GM12878 (cell line): ENCODE results near the gene REEP1. TPM values are rescaled to one million over a fixed set of nuclear protein-coding genes. Genes with fewer than 3 reads are reported as not detected.

Experiments
- ATAC-seq: fragments of 200-7000 bp; cut with Tn5 transposase; 3 replicates; pipeline ENCODE4 v1.9.1; 2020; ENCODE audit warnings: mild to moderate bottlenecking, moderate library complexity
- BruUV-seq: library from RNA; stranded (reverse); fragments of 400-500 nt; replicated peaks from 2 replicates; lab custom pipeline; 2021; lab: Mats Ljungman, UMichigan
- CTCF ChIA-PET: fragments of 300-600 bp; sonication (Branson Sonifier 250); formaldehyde crosslinking; extraction: SDS; loops from one replicate; lab custom pipeline; 2021; ENCODE audit warnings: inconsistent platforms; lab: Yijun Ruan, JAX
- POLR2A ChIA-PET: fragments of 350-600 bp; formaldehyde crosslinking; extraction: SDS; loops from one replicate; lab custom pipeline; 2021; ENCODE audit warnings: inconsistent platforms; lab: Charles Lee
- RAD21 ChIA-PET: fragments of 300-600 bp; sonication (Branson Sonifier 250); formaldehyde crosslinking; loops from one replicate; lab custom pipeline; 2023; ENCODE audit warnings: antibody characterized with exemption; ENCODE audit not compliant: unreplicated experiment; lab: Charles Lee
- SMC1A ChIA-PET: fragments of 300-600 bp; sonication (Branson Sonifier 250); formaldehyde crosslinking; loops from one replicate; lab custom pipeline; 2023; ENCODE audit not compliant: unreplicated experiment, uncharacterized antibody; lab: Charles Lee
- DNase-seq: peaks from one replicate; pipeline ENCODE4 v3.0.0-alpha.2; 2011; ENCODE audit warnings: low read depth, low spot score
- FAIRE-seq: peaks from 3 replicates; lab custom pipeline; 2011; peaks lifted over from hg19 to GRCh38; lab: Jason Lieb, UNC
- H2AFZ ChIP-seq: 2 replicates; pipeline ENCODE4 v1.6.0; 2011; ENCODE audit warnings: low read depth, low read length, control low read depth; ENCODE audit not compliant: control insufficient read depth
- H3K27ac ChIP-seq: 2 replicates; pipeline ENCODE4 v1.5.1; 2011; ENCODE audit warnings: control low read depth; ENCODE audit not compliant: control insufficient read depth, insufficient read depth
- H3K27me3 ChIP-seq, 2 experiments: replicated peaks in 1 of 2; 2 replicates each; pipeline versions ENCODE4 v1.6.0 to v1.6.1; 2011; ENCODE audit warnings: low read length in 1 of 2; ENCODE audit not compliant: control insufficient read depth in 2 of 2, insufficient read depth in 2 of 2
- H3K36me3 ChIP-seq, 2 experiments: 2 replicates each; pipeline ENCODE4 v1.5.1; 2011; ENCODE audit warnings: low read length in 1 of 2; ENCODE audit not compliant: control insufficient read depth in 2 of 2, insufficient read depth in 2 of 2
- H3K4me1 ChIP-seq: 2 replicates; pipeline ENCODE4 v1.6.1; 2011; ENCODE audit warnings: mild to moderate bottlenecking, low read length, moderate library complexity, mixed read lengths; ENCODE audit not compliant: control insufficient read depth, insufficient read depth
- H3K4me2 ChIP-seq: 2 replicates; pipeline ENCODE4 v1.6.0; 2011; ENCODE audit warnings: control low read depth; ENCODE audit not compliant: control insufficient read depth, insufficient read depth
- H3K4me3 ChIP-seq: fragments of 200-600 bp; sonication (generic); 2 replicates; pipeline ENCODE4 v1.5.1; 2016
- H3K79me2 ChIP-seq: 2 replicates; pipeline ENCODE4 v1.6.0; 2011; ENCODE audit warnings: low read length; ENCODE audit not compliant: control insufficient read depth, insufficient read depth
- H3K9ac ChIP-seq: 2 replicates; pipeline ENCODE4 v1.8.0; 2011; ENCODE audit warnings: low read length, control low read depth, mixed read lengths; ENCODE audit not compliant: control insufficient read depth, insufficient read depth
- H3K9me3 ChIP-seq: replicated peaks from 3 replicates; pipeline ENCODE4 v1.5.1; 2011; ENCODE audit warnings: mild to moderate bottlenecking, low read length; ENCODE audit not compliant: control insufficient read depth, insufficient read depth
- H4K20me1 ChIP-seq: 2 replicates; pipeline ENCODE4 v1.6.0; 2011; ENCODE audit not compliant: control insufficient read depth, insufficient read depth
- CUX1 ChIP-seq: IDR thresholded peaks from 2 replicates; pipeline ENCODE4 v1.6.1; 2012; ENCODE audit warnings: improper control_type of control experiment, low read depth, low read length; ENCODE audit not compliant: insufficient replicate concordance
- ESRRA ChIP-seq: IDR thresholded peaks from 2 replicates; pipeline ENCODE4 v1.6.1; 2012; ENCODE audit warnings: mild to moderate bottlenecking, low read length, improper control_type of control experiment
- MEF2B ChIP-seq: fragments of 450-650 bp; IDR thresholded peaks from 2 replicates; pipeline ENCODE4 v1.6.1; 2018; ENCODE audit warnings: mild to moderate bottlenecking, moderate library complexity; ENCODE audit not compliant: partially characterized antibody, poor library complexity, severe bottlenecking
- RCOR1 ChIP-seq: conservative IDR thresholded peaks from 2 replicates; pipeline ENCODE4 v1.6.1; 2012; ENCODE audit warnings: low read depth, low read length, improper control_type of control experiment
- RFX5 ChIP-seq: IDR thresholded peaks from 2 replicates; pipeline ENCODE4 v1.6.1; 2011; ENCODE audit warnings: low read depth, low read length, improper control_type of control experiment
- SMAD5 ChIP-seq: IDR thresholded peaks from 2 replicates; pipeline ENCODE4 v1.6.1; 2016; ENCODE audit warnings: antibody characterized with exemption, low read depth
- SUPT20H ChIP-seq: IDR thresholded peaks from 2 replicates; pipeline ENCODE4 v1.6.1; 2011; ENCODE audit warnings: low read depth, mild to moderate bottlenecking, low read length, moderate library complexity, borderline replicate concordance; ENCODE audit not compliant: control insufficient read depth
- WGBS: methylation state at CpG from one replicate; pipeline ENCODE4 v1.1.6; 2016; ENCODE audit warnings: low lambda C conversion rate; ENCODE audit not compliant: insufficient replicate concordance, insufficient coverage; ENCODE audit errors: missing lambda C conversion rate; 5-methylcytosine and 5-hydroxymethylcytosine counted together
- in situ Hi-C: fragments of 300-500 bp; cut with MboI; formaldehyde crosslinking; loops from 9 replicates; pipeline ENCODE4 v1.14.3; 2018; ENCODE audit warnings: mixed read lengths
- intact Hi-C: fragments of 100-400 bp; cut with micrococcal nuclease; formaldehyde crosslinking; loops from one replicate; pipeline ENCODE4 v1.14.2; 2022; ENCODE audit not compliant: unreplicated experiment
- polyA plus RNA-seq, 11 experiments: library from polyadenylated mRNA; depleted of rRNA in 4 of 11; unstranded in 6 of 11; stranded (reverse) in 5 of 11; fragments of >200 nt; fragmentation: Nextera tagmentation in 4 of 11; fragmentation: Illumina TruSeq in 1 of 11; extraction: Ambion mirVana in 4 of 11; extraction: Trizol in 1 of 11; gene quantifications; 1 replicate in 1 of 11; 2 replicates in 10 of 11; pipeline versions ENCODE4 v1.2.1 to v1.2.3, GENCODE V29; 2011 to 2016; ENCODE audit warnings: inconsistent platforms in 2 of 11, missing spikeins in 2 of 11, low read depth in 1 of 11
- total RNA-seq, 4 experiments: library from RNA; depleted of rRNA in 3 of 4; stranded (reverse); fragments of >200 nt in 3 of 4; fragmentation: Illumina TruSeq in 1 of 4; extraction: Trizol in 1 of 4; gene quantifications; 2 replicates each; pipeline versions ENCODE4 v1.2.1 to v1.2.3, GENCODE V29; 2013 to 2021
- TF ChIP-seq, protein P1 (sequence below): IDR thresholded peaks from 2 replicates; pipeline ENCODE4 v1.6.1; 2011; ENCODE audit warnings: low read depth, mild to moderate bottlenecking, low read length, moderate library complexity, borderline replicate concordance; ENCODE audit errors: extremely low read depth

Gene REEP1
- total and polyA plus RNA-seq, 10 of the 15 experiments (the other 5 are each of a cell fraction or from before 2014, with no cell fraction given): 0.02 to 0.30 (median 0.09) TPM; not detected in 1

GRCh38 chr2:86286516-86286915 lies 50.9 kb downstream of the REEP1 start (continued):
- TF ChIP-seq RFX5 (no peak), CUX1 (no peak), SMAD5 (no peak), RCOR1 (no peak)
- TF ChIP-seq, protein P1, sequence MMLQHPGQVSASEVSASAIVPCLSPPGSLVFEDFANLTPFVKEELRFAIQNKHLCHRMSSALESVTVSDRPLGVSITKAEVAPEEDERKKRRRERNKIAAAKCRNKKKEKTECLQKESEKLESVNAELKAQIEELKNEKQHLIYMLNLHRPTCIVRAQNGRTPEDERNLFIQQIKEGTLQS: no peak

- in situ Hi-C loops: no loop called here
- CTCF ChIA-PET: interaction anchor here (1.0 to 3.4 kb wide), 3 partner anchors 9 to 65 kb away, joined by 3 to 11 read pairs (median 10); no protein-coding TSS in a partner anchor
- no peak overlapping the region for H3K27ac ChIP-seq
- BruUV-seq: no TSS peak
- H4K20me1 ChIP-seq: no peaks in the 10 kb centered on the region
- POLR2A ChIA-PET: no interaction called here
- H2AFZ ChIP-seq: no peak overlapping the region
- H3K36me3 ChIP-seq: no peaks in the 10 kb centered on the region
- DNase-seq (no peak), ATAC-seq (no peak), FAIRE-seq (no peak)
- no peak for TF ChIP-seq SUPT20H
- no peak for TF ChIP-seq MEF2B
- no peak for TF ChIP-seq ESRRA
- RAD21 ChIA-PET: interaction anchor here (0.6 to 1.7 kb wide), 2 partner anchors 10 to 156 kb away, joined by 3 to 5 read pairs; no protein-coding TSS in a partner anchor
- SMC1A ChIA-PET: interaction anchor here (1.2 to 2.1 kb wide), 5 partner anchors 11 to 81 kb away, joined by 3 to 12 read pairs (median 4); no protein-coding TSS in a partner anchor
- H3K9me3 ChIP-seq: no peaks in the 10 kb centered on the region
- H3K79me2 ChIP-seq: no peaks in the 10 kb centered on the region
- no peaks in the 10 kb centered on the region for H3K27me3 ChIP-seq
- H3K4me3 ChIP-seq: no peak overlapping the region
- intact Hi-C loops: no loop called here
- no peak overlapping the region for H3K4me2 ChIP-seq
- no peak overlapping the region for H3K9ac ChIP-seq
- no peaks in the 10 kb centered on the region for H3K4me1 ChIP-seq
- 33% methylated on average over 7 of the region's 7 CpGs for WGBS
Observed at GRCh38 chr2:86285981-86286380, 51.4 kb downstream of the REEP1 start.
